Kidney capillary endothelial cell (primary cell): ENCODE measurements around the gene NDRG4.

ENCODE experiments used
- DNase-seq: peaks from one replicate; pipeline ENCODE4 v3.0.0-alpha.2; 2018; ENCODE audit warnings: low spot score

NDRG4 gene

GRCh38 chr16:58499615-58500351 lies at the start of gene NDRG4:
Gene NDRG4 (plus strand): TSS chr16:58500143. CDS start chr16:58500249, 106 bp downstream.
- peak; percentile 90 for DNase-seq

GRCh38 chr16:58450590-58450989 lies 49.4 kb upstream of the NDRG4 start:
- no peak for DNase-seq

DNA sequence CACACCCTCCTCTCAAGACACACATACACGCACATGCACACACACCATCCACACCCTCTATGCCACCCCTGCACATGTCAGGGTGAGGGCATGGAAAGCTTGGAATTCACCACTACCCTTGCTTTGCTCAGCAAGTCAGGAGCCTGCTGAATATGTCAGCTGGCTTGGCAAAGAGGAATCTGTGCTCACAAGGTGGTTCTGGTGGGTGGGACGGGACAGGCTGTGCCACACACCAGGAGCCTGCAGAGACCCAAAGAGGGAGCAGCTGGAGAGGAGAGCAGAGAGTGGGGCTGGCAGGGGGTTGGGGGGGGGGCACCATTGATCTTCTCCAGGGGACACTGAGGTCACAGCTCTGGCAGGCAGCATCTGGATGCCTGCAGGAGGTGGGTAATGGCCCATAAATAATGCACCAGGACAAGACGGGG lies 48.7 kb upstream of the NDRG4 start:
- no peak for DNase-seq

DNA sequence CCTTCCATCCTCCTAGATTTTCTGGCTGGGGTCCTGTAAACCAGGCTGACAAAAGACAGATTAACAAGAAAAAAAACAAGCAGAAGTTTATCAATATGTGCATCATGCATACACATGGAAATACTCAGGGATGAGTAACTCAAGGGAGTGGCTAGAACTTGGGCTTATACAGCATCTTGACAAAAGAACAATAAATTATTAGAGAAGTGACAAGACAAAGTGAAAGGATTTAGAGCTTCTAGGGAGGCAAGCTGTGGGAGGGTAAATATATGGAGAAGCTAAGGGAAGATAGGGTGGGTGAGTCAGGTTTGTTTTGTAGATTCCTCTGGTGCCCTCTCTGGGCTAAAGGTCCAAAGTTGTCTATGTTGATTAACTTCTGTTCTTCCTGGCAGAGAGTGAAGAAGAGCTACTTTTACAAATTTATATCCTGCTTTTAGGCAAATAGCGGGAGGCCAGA lies 48.0 kb upstream of the NDRG4 start:
- peak; percentile 64 for DNase-seq

- no peak for DNase-seq
These were observed 47.3 kb upstream of the NDRG4 start for GRCh38 chr16:58452640-58453039.

DNA sequence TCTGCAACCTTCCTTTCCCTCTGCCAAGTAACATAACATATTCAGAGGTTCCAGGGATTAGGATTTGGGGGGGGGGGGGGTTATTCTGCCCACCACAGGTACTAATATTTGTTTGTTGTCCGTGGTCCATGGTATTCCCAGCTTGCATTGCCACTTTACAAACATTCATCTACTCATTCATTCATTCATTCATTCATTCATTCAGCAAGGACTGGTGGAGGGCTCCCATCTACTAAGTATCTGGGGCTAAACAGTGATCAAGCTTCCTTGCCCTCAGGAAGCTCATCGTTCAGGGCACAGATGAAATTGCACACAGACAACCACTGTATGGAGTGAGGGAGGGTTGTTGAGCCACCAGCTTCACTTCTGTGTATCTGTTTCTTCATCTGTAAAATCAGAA lies 45.8 kb upstream of the NDRG4 start:
- DNase-seq: no peak

- no peak for DNase-seq
These were observed 45.1 kb upstream of the NDRG4 start for GRCh38 chr16:58454856-58455255.

DNA sequence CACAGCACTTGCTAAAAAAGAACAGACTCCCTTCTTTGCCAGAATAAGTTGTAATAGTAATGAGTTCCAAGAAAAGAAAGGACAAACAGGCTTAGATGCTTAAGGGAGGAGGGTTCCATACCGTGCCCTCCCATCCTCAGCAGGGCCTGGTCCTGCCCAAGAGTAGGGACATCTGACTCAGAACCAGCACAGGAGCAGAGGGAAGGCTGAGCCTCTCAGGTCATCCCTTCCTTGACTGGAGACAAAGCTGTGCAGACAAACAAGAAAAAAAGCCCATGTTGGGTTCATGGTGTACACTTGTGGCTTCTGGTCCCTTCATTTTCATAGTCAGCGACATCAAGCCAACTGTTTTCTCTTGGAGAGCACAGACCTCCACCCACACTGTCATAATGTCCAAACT lies 44.2 kb upstream of the NDRG4 start:
- no peak for DNase-seq

DNA sequence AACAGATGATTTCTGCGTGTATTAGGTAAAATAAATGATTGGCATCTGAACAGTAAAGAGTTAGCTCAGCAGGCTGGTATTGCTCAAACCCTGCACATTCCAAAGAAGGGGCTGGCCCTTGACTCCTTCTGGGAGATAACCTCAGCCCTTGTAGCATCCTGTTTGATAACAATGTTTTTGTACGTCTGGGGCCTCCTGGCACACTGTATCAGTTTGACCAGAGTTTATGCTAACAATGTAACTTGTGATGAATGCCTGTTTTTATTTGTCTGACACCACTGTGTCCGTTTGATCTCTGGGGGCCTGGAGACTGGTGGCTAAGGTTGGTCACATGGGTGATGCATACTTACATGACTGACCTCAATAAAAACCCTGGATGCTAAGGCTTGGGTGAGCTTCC lies 43.8 kb upstream of the NDRG4 start:
- DNase-seq: no peak

DNA sequence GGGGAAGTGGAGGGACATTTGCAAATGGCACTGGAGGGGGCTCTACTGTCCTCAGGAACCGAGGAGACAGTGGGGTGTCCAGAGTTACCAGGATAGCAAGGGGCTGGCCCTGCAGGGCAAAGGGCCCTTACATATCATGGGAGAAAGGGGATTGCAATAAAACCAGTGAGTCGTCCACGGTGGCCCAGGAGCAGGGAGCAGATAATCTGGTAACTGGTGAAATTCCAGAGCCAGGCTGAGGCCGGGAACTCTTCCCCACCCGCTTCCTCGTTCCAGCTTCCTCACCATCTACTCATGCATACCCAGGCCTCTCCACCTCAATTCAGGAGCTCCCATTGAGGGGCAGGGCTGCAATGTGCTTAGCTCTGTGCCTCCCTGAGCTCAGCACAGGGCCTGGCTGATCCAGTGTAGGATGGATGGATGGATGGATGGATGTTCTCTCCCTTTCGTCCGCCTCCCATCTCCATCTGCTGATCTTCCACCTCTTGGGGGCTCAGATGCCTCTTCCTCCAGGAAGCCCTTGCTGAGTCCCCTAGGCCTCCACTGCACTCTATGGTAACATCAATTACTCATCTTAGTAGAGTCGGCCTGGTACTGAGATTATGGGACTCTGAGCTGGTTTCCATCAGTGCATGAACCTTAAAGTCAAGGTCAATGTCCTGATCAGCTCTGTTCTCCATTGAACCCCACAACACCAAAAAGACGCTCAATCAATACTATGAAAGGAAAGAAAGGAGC lies 41.2 kb upstream of the NDRG4 start:
- no peak for DNase-seq

- DNase-seq: peak; percentile 49
These were observed 40.4 kb upstream of the NDRG4 start for GRCh38 chr16:58459344-58460218.

- no peak for DNase-seq
These were observed 39.7 kb upstream of the NDRG4 start for GRCh38 chr16:58460219-58460610.

- no peak for DNase-seq
These were observed 38.9 kb upstream of the NDRG4 start for GRCh38 chr16:58461056-58461455.

DNA sequence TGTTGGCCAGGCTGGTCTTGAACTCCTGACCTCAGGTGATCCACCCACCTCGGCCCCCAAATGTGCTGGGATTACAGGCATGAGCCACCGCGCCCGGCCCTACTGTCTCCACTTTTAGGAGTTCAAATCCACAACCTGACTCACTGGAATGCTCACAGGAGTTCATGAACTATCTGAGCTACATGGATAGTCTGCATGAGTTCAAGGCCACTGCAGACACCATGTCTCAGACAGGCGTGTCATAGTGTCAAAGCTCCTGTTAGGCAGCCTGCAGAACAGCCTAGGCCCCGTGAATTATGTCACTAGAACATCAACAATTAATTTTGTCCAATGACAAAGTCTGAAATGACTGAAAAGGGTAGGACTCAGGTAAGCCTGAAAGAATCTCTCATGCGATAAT lies 38.3 kb upstream of the NDRG4 start:
- DNase-seq: no peak

GRCh38 chr16:58462089-58462488 lies 37.9 kb upstream of the NDRG4 start:
- DNase-seq: no peak

DNA sequence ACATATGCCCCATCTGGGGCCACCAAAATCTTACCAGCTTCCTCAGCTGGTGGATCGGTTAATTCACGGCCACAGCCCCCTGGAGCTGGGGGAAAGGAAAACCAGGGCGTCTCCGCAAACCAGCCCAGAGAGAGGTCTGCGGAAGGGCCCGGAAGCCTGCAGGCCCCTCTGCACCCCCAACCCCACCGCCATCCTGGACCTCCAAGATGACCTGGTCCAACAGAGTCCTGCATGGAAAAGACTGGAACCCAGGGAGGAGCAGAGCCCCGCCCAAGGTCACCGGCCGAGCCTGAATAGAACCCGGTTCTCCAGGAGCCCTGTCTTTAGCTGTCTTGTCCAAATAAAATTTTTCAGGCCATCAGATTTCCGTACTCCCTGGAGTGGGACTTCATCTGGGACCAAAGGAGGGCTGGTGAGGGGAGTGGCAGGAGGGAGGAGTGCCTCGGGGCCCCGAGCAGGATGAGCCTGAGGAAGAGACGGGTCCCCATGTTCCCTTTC lies 37.4 kb upstream of the NDRG4 start:
- DNase-seq: no peak

DNA sequence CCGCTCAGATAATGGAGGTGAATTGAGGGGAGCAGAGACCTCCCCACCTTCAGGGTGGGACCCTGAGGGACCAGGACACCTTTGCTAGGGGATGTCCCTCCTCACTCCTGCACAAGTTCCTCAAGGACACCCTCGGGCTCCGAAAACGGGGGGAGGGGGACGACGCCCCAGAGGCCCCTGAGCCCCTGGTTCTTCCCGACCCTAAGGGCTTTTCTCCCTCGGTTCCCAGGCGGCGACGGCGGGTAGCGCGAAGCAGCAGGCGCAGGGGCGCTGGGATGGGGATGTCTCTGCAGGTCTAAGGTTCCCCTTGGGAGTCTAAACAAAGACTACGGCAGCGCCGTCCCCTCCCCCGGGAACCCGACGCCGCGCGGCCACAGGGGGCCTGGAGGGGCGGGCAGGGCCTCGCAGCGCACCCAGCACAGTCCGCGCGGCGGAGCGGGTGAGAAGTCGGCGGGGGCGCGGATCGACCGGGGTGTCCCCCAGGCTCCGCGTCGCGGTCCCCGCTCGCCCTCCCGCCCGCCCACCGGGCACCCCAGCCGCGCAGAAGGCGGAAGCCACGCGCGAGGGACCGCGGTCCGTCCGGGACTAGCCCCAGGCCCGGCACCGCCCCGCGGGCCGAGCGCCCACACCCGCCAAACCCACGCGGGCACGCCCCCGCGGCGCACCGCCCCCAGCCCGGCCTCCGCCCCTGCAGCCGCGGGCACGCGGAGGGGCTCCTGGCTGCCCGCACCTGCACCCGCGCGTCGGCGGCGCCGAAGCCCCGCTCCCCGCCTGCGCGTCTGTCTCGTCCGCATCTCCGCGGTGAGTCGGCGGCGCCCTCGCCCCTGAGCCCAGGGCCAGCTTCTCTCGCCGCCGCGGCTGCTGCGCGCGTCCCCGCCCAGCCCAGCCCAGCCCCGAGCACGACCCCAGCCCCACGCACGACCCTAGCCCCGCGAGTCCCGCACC lies 36.7 kb upstream of the NDRG4 start:
- no peak for DNase-seq

GRCh38 chr16:58464047-58464915 lies 35.7 kb upstream of the NDRG4 start:
- no peak for DNase-seq

DNA sequence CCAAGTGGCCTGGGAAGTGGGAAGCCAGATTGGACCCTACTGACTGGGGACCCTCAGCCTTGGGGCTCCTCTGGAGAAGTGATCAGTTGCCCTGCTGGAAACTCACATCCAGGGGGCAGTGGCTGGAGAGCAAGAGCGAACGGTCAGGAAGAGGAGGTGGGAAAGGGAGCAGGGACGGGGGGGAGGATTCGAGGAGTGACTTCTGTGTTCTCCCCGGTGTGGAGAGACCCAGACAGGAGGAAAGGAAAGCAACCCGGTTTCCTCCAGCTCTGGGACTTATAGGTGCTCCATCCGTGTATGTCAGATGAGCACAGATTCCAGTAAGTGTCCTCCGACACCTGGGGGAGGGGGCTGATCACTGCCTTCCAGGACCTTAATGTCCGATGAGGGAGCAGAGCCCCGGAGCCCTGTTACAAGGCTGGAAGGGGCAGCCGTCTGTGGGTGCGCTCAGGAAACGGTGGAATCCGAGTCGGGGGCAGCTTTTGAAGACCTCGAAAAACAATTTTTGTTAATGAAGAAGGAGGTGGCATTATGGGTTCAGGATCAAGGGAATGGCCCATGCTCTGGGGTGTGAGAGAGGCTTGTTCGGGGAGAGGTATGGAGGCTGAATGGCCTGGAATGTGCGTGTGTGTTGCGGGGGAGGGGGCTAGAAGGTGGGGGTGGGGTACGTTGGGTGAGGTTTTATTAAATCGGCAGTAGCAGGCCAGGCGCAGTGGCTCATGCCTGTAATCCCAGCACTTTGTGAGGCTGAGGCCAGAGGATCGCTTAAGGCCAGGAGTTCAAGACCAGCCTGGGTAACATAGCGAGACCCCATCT lies 34.8 kb upstream of the NDRG4 start:
- no peak for DNase-seq
